Measurements from ENCODE around the gene PLPP4.

DNA sequence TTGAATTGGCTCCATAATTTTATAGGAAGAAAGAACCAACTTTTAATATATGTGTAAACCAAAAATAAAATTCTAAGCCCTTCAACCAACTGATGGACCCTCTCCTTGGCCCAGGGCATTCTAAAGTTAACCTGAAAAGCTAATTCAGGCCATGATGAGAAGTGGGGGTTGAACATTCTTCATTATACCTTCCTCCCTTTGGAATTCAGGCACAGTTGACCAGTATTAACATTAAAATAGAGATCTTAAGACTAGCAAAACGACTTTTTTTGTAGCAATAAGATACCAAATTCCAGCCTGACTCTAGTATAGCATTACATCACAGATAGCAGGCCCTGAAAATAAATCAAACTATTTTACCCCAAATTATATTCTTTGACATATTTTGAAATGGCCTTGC, 173.2 kb downstream of the PLPP4 start:
- TF ChIP-seq, protein P1, sequence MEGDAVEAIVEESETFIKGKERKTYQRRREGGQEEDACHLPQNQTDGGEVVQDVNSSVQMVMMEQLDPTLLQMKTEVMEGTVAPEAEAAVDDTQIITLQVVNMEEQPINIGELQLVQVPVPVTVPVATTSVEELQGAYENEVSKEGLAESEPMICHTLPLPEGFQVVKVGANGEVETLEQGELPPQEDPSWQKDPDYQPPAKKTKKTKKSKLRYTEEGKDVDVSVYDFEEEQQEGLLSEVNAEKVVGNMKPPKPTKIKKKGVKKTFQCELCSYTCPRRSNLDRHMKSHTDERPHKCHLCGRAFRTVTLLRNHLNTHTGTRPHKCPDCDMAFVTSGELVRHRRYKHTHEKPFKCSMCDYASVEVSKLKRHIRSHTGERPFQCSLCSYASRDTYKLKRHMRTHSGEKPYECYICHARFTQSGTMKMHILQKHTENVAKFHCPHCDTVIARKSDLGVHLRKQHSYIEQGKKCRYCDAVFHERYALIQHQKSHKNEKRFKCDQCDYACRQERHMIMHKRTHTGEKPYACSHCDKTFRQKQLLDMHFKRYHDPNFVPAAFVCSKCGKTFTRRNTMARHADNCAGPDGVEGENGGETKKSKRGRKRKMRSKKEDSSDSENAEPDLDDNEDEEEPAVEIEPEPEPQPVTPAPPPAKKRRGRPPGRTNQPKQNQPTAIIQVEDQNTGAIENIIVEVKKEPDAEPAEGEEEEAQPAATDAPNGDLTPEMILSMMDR (IDR thresholded peaks at IDR 0.05; ENCODE audit: low read depth, low read length): no peak
- TF ChIP-seq EZH2phosphoT487 (IDR thresholded peaks at IDR 0.05; ENCODE audit: low read depth): no peak

Measured in OCI-LY3 (cell line).